H1 (cell line): ENCODE data around the gene ABCG8. TPM values are rescaled to one million over a fixed set of nuclear protein-coding genes. Genes with fewer than 3 reads are reported as not detected.

Source experiments
- CTCF ChIA-PET: fragments of 300-600 bp; sonication (Branson Sonifier 250); formaldehyde crosslinking; loops from one replicate; lab custom pipeline; 2021; ENCODE audit not compliant: partially characterized antibody; lab: Charles Lee
- POLR2A ChIA-PET: fragments of 300-600 bp; sonication (Branson Sonifier 250); formaldehyde crosslinking; loops from one replicate; lab custom pipeline; 2021; ENCODE audit warnings: inconsistent platforms; ENCODE audit not compliant: partially characterized antibody; lab: Charles Lee
- DNase-seq, 2 experiments: peaks; one replicate each; pipeline versions ENCODE4 v3.0.0 to v3.0.0-alpha.2; 2010 to 2022; ENCODE audit warnings: low spot score in 2 of 2, low read depth in 1 of 2, mixed read lengths in 1 of 2
- FAIRE-seq: peaks from 2 replicates; lab custom pipeline; 2011; peaks lifted over from hg19 to GRCh38; lab: Jason Lieb, UNC
- H2AFZ ChIP-seq: 2 replicates; pipeline ENCODE4 v1.8.1; 2012; ENCODE audit warnings: low read length, inconsistent platforms
- H2AK5ac ChIP-seq: 2 replicates; pipeline ENCODE4 v1.6.1; 2013; ENCODE audit warnings: low read depth, low read length
- H2BK120ac ChIP-seq: replicated peaks from 2 replicates; pipeline ENCODE3; 2013; ENCODE audit warnings: low read depth, low read length, inconsistent platforms
- H2BK12ac ChIP-seq: 2 replicates; pipeline ENCODE4 v1.6.1; 2013; ENCODE audit warnings: low read depth, low read length
- H2BK15ac ChIP-seq: 2 replicates; pipeline ENCODE4 v1.6.1; 2013; ENCODE audit warnings: low read length
- H2BK20ac ChIP-seq: 2 replicates; pipeline ENCODE4 v1.6.1; 2013; ENCODE audit warnings: low read length
- H2BK5ac ChIP-seq: 2 replicates; pipeline ENCODE4 v1.6.1; 2013; ENCODE audit warnings: low read depth, low read length
- H3K14ac ChIP-seq: 2 replicates; pipeline ENCODE4 v1.6.1; 2013; ENCODE audit warnings: inconsistent platforms; ENCODE audit not compliant: insufficient read length
- H3K18ac ChIP-seq: 2 replicates; pipeline ENCODE4 v1.6.1; 2013; ENCODE audit warnings: low read length; ENCODE audit errors: extremely low read depth
- H3K23ac ChIP-seq: 2 replicates; pipeline ENCODE4 v1.6.1; 2013; ENCODE audit warnings: inconsistent platforms; ENCODE audit not compliant: insufficient read length
- H3K23me2 ChIP-seq: 2 replicates; pipeline ENCODE4 v1.6.1; 2013; ENCODE audit warnings: low read depth, low read length
- H3K27ac ChIP-seq: 2 replicates; pipeline ENCODE4 v1.6.1; 2011; ENCODE audit warnings: low read depth, low read length, inconsistent platforms
- H3K27me3 ChIP-seq, 4 experiments: replicated peaks in 1 of 4; 1 replicate in 1 of 4; 2 replicates in 3 of 4; pipeline versions ENCODE4 v1.6.1 to v1.8.1; 2011 to 2013; ENCODE audit warnings: low read length in 3 of 4, mild to moderate bottlenecking in 3 of 4, inconsistent platforms in 2 of 4, mixed read lengths in 2 of 4, moderate library complexity in 1 of 4; ENCODE audit not compliant: control insufficient read depth in 3 of 4, insufficient read depth in 3 of 4; ENCODE audit errors: extremely low read depth in 1 of 4
- H3K36me3 ChIP-seq, 4 experiments: 2 replicates each; pipeline versions ENCODE4 v1.6.1 to v1.8.1; 2011 to 2013; ENCODE audit warnings: mild to moderate bottlenecking in 4 of 4, low read length in 3 of 4, moderate library complexity in 2 of 4, control low read depth in 1 of 4, inconsistent platforms in 1 of 4; ENCODE audit not compliant: insufficient read depth in 4 of 4, control insufficient read depth in 2 of 4
- H3K4ac ChIP-seq: replicated peaks from 2 replicates; pipeline ENCODE3; 2013; ENCODE audit warnings: low read length, low read depth, mixed read lengths, inconsistent platforms; ENCODE audit not compliant: insufficient read length
- H3K4me1 ChIP-seq, 4 experiments: replicated peaks in 1 of 4; 1 replicate in 1 of 4; 2 replicates in 3 of 4; pipeline versions ENCODE4 v1.6.1 to v1.8.1; 2011 to 2013; ENCODE audit warnings: low read length in 3 of 4, inconsistent platforms in 2 of 4, mixed read lengths in 1 of 4; ENCODE audit not compliant: insufficient read depth in 4 of 4, control insufficient read depth in 3 of 4
- H3K4me2 ChIP-seq, 2 experiments: 2 replicates each; pipeline versions ENCODE4 v1.6.1 to v1.8.1; 2011 to 2013; ENCODE audit warnings: low read depth in 2 of 2, low read length in 2 of 2, control low read depth in 1 of 2, inconsistent platforms in 1 of 2, mild to moderate bottlenecking in 1 of 2; ENCODE audit not compliant: insufficient read depth in 1 of 2
- H3K4me3 ChIP-seq, 4 experiments: fragments of 200-600, 300-600 bp in 1 of 4; sonication (generic), shearing (Covaris generic), sonication (Bioruptor Twin) in 1 of 4; 2 replicates each; pipeline versions ENCODE4 v1.5.1 to v1.8.1; 2011 to 2016; ENCODE audit warnings: low read length in 4 of 4, low read depth in 3 of 4, control low read depth in 2 of 4, inconsistent platforms in 2 of 4, mild to moderate bottlenecking in 2 of 4, mixed read lengths in 1 of 4, moderate library complexity in 1 of 4; ENCODE audit not compliant: insufficient read depth in 2 of 4; ENCODE audit errors: extremely low read depth in 1 of 4
- H3K56ac ChIP-seq: replicated peaks from 2 replicates; pipeline ENCODE3; 2013; ENCODE audit warnings: low read depth, mild to moderate bottlenecking, mixed read lengths, low read length, inconsistent platforms; ENCODE audit not compliant: insufficient read length
- H3K79me1 ChIP-seq: 2 replicates; pipeline ENCODE4 v1.6.1; 2013; ENCODE audit warnings: low read depth, low read length, control low read depth
- H3K79me2 ChIP-seq, 2 experiments: 2 replicates each; pipeline versions ENCODE4 v1.6.1 to v1.8.1; 2012 to 2013; ENCODE audit warnings: low read length in 2 of 2, mild to moderate bottlenecking in 2 of 2, inconsistent platforms in 1 of 2; ENCODE audit not compliant: insufficient read depth in 2 of 2, control insufficient read depth in 1 of 2
- H3K9ac ChIP-seq, 4 experiments: replicated peaks in 1 of 4; 1 replicate in 1 of 4; 2 replicates in 3 of 4; pipeline versions ENCODE4 v1.6.1 to v1.8.1; 2011 to 2013; ENCODE audit warnings: low read depth in 3 of 4, low read length in 3 of 4, control low read depth in 2 of 4, mild to moderate bottlenecking in 2 of 4, moderate library complexity in 2 of 4, inconsistent platforms in 1 of 4; ENCODE audit errors: extremely low read depth in 1 of 4
- H3K9me3 ChIP-seq, 2 experiments: 2 replicates each; pipeline versions ENCODE4 v1.6.1 to v1.8.1; 2012 to 2013; ENCODE audit warnings: mild to moderate bottlenecking in 2 of 2, moderate library complexity in 2 of 2, control low read depth in 1 of 2, inconsistent platforms in 1 of 2, low read depth in 1 of 2, low read length in 1 of 2, mixed read lengths in 1 of 2; ENCODE audit not compliant: insufficient read depth in 2 of 2
- H4K20me1 ChIP-seq, 2 experiments: replicated peaks in 1 of 2; 2 replicates each; pipeline versions ENCODE3 to v1.8.1; 2011 to 2013; ENCODE audit warnings: inconsistent platforms in 2 of 2, low read length in 2 of 2, mild to moderate bottlenecking in 1 of 2; ENCODE audit not compliant: insufficient read depth in 2 of 2, control insufficient read depth in 1 of 2
- H4K5ac ChIP-seq: 2 replicates; pipeline ENCODE4 v1.6.1; 2013; ENCODE audit warnings: low read length, low read depth, mixed read lengths, inconsistent platforms; ENCODE audit not compliant: insufficient read length
- H4K8ac ChIP-seq: 2 replicates; pipeline ENCODE4 v1.8.0; 2013; ENCODE audit warnings: mild to moderate bottlenecking, moderate library complexity, low read length, inconsistent platforms; ENCODE audit not compliant: insufficient read depth; ENCODE audit errors: extremely low read depth
- H4K91ac ChIP-seq: replicated peaks from 2 replicates; pipeline ENCODE3; 2013; ENCODE audit warnings: low read length, mixed read lengths, inconsistent platforms; ENCODE audit not compliant: insufficient read length
- ATF3 ChIP-seq: IDR thresholded peaks from 2 replicates; pipeline ENCODE4 v1.6.1; 2011; ENCODE audit warnings: low read depth, mild to moderate bottlenecking, low read length; ENCODE audit not compliant: insufficient read depth
- BCL11A ChIP-seq, 2 experiments: IDR thresholded peaks; one replicate each; pipeline ENCODE4 v1.6.1; 2011; ENCODE audit warnings: low read depth in 2 of 2, low read length in 2 of 2, mild to moderate bottlenecking in 2 of 2
- EP300 ChIP-seq, 2 experiments: IDR thresholded peaks; 1 replicate in 1 of 2; 2 replicates in 1 of 2; pipeline ENCODE4 v1.6.1; 2011 to 2012; ENCODE audit warnings: low read depth in 2 of 2, low read length in 2 of 2, mild to moderate bottlenecking in 2 of 2, borderline replicate concordance in 1 of 2, inconsistent platforms in 1 of 2, moderate library complexity in 1 of 2
- KDM4A ChIP-seq: IDR thresholded peaks from one replicate; pipeline ENCODE4 v1.7.1; 2012; ENCODE audit warnings: low read depth, mild to moderate bottlenecking, moderate library complexity, low read length, inconsistent platforms; ENCODE audit not compliant: severe bottlenecking
- NANOG ChIP-seq: IDR thresholded peaks from 2 replicates; pipeline ENCODE4 v1.6.1; 2011; ENCODE audit warnings: low read length, low read depth, mild to moderate bottlenecking, inconsistent platforms; ENCODE audit not compliant: insufficient read depth, poor library complexity, severe bottlenecking
- POU5F1 ChIP-seq: IDR thresholded peaks from 2 replicates; pipeline ENCODE4 v1.6.1; 2011; ENCODE audit warnings: low read depth, mild to moderate bottlenecking, low read length, moderate library complexity
- SRF ChIP-seq: IDR thresholded peaks from 2 replicates; pipeline ENCODE4 v1.6.1; 2011; ENCODE audit warnings: mild to moderate bottlenecking, low read depth, low read length, moderate library complexity
- WGBS, 2 experiments: shearing (Covaris generic) in 1 of 2; methylation state at CpG; one replicate each; pipeline versions ENCODE4 v1.1.6 to v1.1.7; 2013 to 2015; ENCODE audit warnings: low lambda C conversion rate in 2 of 2, mixed read lengths in 2 of 2, inconsistent platforms in 1 of 2, low coverage in 1 of 2, missing lambda C conversion rate in 1 of 2; ENCODE audit not compliant: insufficient replicate concordance in 2 of 2, insufficient coverage in 1 of 2, insufficient read length in 1 of 2; ENCODE audit errors: extremely low coverage in 1 of 2, missing lambda C conversion rate in 1 of 2; 5-methylcytosine and 5-hydroxymethylcytosine counted together
- polyA plus RNA-seq, 7 experiments: library from polyadenylated mRNA; depleted of rRNA in 3 of 7; stranded (reverse) in 5 of 7; unstranded in 2 of 7; fragments of >200 nt in 5 of 7; fragments of 200-250 nt in 2 of 7; gene quantifications; 1 replicate in 5 of 7; 2 replicates in 1 of 7; 4 replicates in 1 of 7; pipeline versions ENCODE4 v1.2.1 to v1.2.3, GENCODE V29; 2011 to 2013; ENCODE audit warnings: missing spikeins in 2 of 7, mixed read lengths in 2 of 7
- total RNA-seq: library from RNA; stranded (reverse); fragmentation: NEBNext Ultra II Directional; extraction: Animal tissue kit (Norgen Biotek cat#: 25700); gene quantifications from 2 replicates; pipeline ENCODE4 v1.2.1, GENCODE V29; 2021

Gene ABCG8
- total and polyA plus RNA-seq, 2 of the 8 experiments (the other 6 are each of a cell fraction or from before 2014, with no cell fraction given), result not detected

GRCh38 chr2:43842866-43843226, 4.1 kb downstream of the ABCG8 start:
- H2BK12ac ChIP-seq, result no peak overlapping the region
- no peaks in the 10 kb centered on the region for H3K27me3 ChIP-seq
- no peak overlapping the region for H4K5ac ChIP-seq
- no peak overlapping the region for H3K9ac ChIP-seq
- H3K4me3 ChIP-seq, result no peak overlapping the region
- no peak overlapping the region for H3K27ac ChIP-seq
- no peak overlapping the region for H2AK5ac ChIP-seq
- H3K56ac ChIP-seq, result no peak overlapping the region
- H4K8ac ChIP-seq, result no peak overlapping the region
- FAIRE-seq (no peak), DNase-seq (peak in 1 of 2 experiments; percentile 10)
- H2BK120ac ChIP-seq, result no peak overlapping the region
- no peak overlapping the region for H3K18ac ChIP-seq
- H3K79me2 ChIP-seq, result no peaks in the 10 kb centered on the region
- no peak overlapping the region for H3K4me2 ChIP-seq
- H3K9me3 ChIP-seq, result no peaks in the 10 kb centered on the region
- ChIA-PET POLR2A (no interaction called here), CTCF (interaction anchor here (0.8 to 2.3 kb wide), 3 partner anchors 9 to 107 kb away, joined by 3 to 9 read pairs (median 4); no protein-coding TSS in a partner anchor)
- no peaks in the 10 kb centered on the region for H4K20me1 ChIP-seq
- H3K79me1 ChIP-seq, result no peaks in the 10 kb centered on the region
- no peak overlapping the region for H2AFZ ChIP-seq
- H3K36me3 ChIP-seq, result no peaks in the 10 kb centered on the region
- no peaks in the 10 kb centered on the region for H3K23me2 ChIP-seq
- no peak overlapping the region for H3K14ac ChIP-seq
- no peak overlapping the region for H2BK15ac ChIP-seq
- H3K23ac ChIP-seq, result no peak overlapping the region
- no peak overlapping the region for H4K91ac ChIP-seq
- no peak overlapping the region for H3K4ac ChIP-seq
- no peak overlapping the region for H2BK5ac ChIP-seq
- no peak overlapping the region for H2BK20ac ChIP-seq
- peaks cover 0 to 6% (median 2%) of the 10 kb centered on the region in 4 experiments; a peak in 3 of 7 replicates for H3K4me1 ChIP-seq
- 96% methylated on average over 9 of the region's 9 CpGs; no CpG with 5 or more reads in 1 of the 2 experiments for WGBS, 2 experiments
- no peak for TF ChIP-seq BCL11A (IDR thresholded peaks at IDR 0.05; ENCODE audit: low read depth in 2 of 2, low read length in 2 of 2)
- TF ChIP-seq SRF, result no peak
- TF ChIP-seq NANOG, result no peak
- TF ChIP-seq KDM4A, result no peak
- no peak for TF ChIP-seq ATF3
- no peak for TF ChIP-seq POU5F1
- TF ChIP-seq EP300 (IDR thresholded peaks at IDR 0.05; ENCODE audit: borderline replicate concordance in 1 of 2, low read depth in 2 of 2, low read length in 2 of 2), result no peak
